MM.1S (cell line): Measurements from ENCODE around the gene SIGLEC11.

ENCODE experiments used
- DNase-seq: peaks from one replicate; pipeline ENCODE4 v3.0.0-alpha.2; 2015
- H2AFZ ChIP-seq: fragments of 300-600 bp; sonication (generic); 2 replicates; pipeline ENCODE4 v1.6.0; 2016; ENCODE audit warnings: antibody characterized with exemption, low read length
- H3F3A ChIP-seq: fragments of 300-600 bp; sonication (generic); 2 replicates; pipeline ENCODE4 v1.6.1; 2016; ENCODE audit warnings: mild to moderate bottlenecking, antibody characterized with exemption, low read length, moderate library complexity, mixed read lengths; ENCODE audit not compliant: insufficient read depth
- H3K27ac ChIP-seq: fragments of 300-600 bp; sonication (generic); 2 replicates; pipeline ENCODE4 v1.5.1; 2016; ENCODE audit warnings: mild to moderate bottlenecking, low read length
- H3K27me3 ChIP-seq: fragments of 300-600 bp; sonication (generic); replicated peaks from 2 replicates; pipeline ENCODE4 v1.6.0; 2016; ENCODE audit warnings: low read length; ENCODE audit not compliant: insufficient read depth
- H3K36me3 ChIP-seq: fragments of 300-600 bp; sonication (generic); replicated peaks from 2 replicates; pipeline ENCODE4 v1.6.1; 2016; ENCODE audit warnings: mild to moderate bottlenecking, low read length, mixed read lengths; ENCODE audit not compliant: insufficient read depth
- H3K4me1 ChIP-seq: fragments of 300-600 bp; sonication (generic); 2 replicates; pipeline ENCODE4 v1.6.1; 2016; ENCODE audit warnings: low read length, mixed read lengths
- H3K4me2 ChIP-seq: fragments of 300-600 bp; sonication (generic); 2 replicates; pipeline ENCODE4 v1.6.0; 2016; ENCODE audit warnings: low read depth, low read length
- H3K4me3 ChIP-seq: fragments of 300-600 bp; sonication (generic); 2 replicates; pipeline ENCODE4 v1.5.1; 2016; ENCODE audit warnings: low read length, mixed read lengths
- H3K79me2 ChIP-seq: fragments of 300-600 bp; sonication (generic); 2 replicates; pipeline ENCODE4 v1.6.1; 2016; ENCODE audit warnings: mixed run types, low read length, mixed read lengths
- H3K9ac ChIP-seq: fragments of 300-600 bp; sonication (generic); 2 replicates; pipeline ENCODE4 v1.6.1; 2016; ENCODE audit warnings: low read length, mixed read lengths
- H3K9me2 ChIP-seq: fragments of 300-600 bp; sonication (generic); replicated peaks from 2 replicates; pipeline ENCODE4 v1.6.1; 2016; ENCODE audit warnings: mild to moderate bottlenecking, low read length, mixed read lengths; ENCODE audit not compliant: insufficient read depth
- H3K9me3 ChIP-seq: fragments of 300-600 bp; sonication (generic); replicated peaks from 2 replicates; pipeline ENCODE4 v1.6.1; 2016; ENCODE audit warnings: mild to moderate bottlenecking, low read length, mixed read lengths; ENCODE audit not compliant: insufficient read depth
- H4K20me1 ChIP-seq: fragments of 300-600 bp; sonication (generic); 2 replicates; pipeline ENCODE4 v1.6.1; 2016; ENCODE audit warnings: mild to moderate bottlenecking, low read length, moderate library complexity, mixed read lengths; ENCODE audit not compliant: insufficient read depth
- CTCF ChIP-seq: fragments of 300-600 bp; sonication (generic); IDR thresholded peaks from 2 replicates; pipeline ENCODE4 v1.5.1; 2016; ENCODE audit warnings: antibody characterized with exemption, low read length, mixed read lengths
- EZH2 ChIP-seq: fragments of 300-600 bp; sonication (generic); optimal IDR thresholded peaks from 2 replicates; pipeline ENCODE3; 2017; ENCODE audit warnings: low read depth, mild to moderate bottlenecking, antibody characterized with exemption, low read length, mixed read lengths
- EZH2phosphoT487 ChIP-seq: fragments of 300-600 bp; sonication (generic); IDR thresholded peaks from 2 replicates; pipeline ENCODE4 v1.6.1; 2018; ENCODE audit warnings: antibody characterized with exemption, low read length

The SIGLEC11 gene

GRCh38 chr19:49911381-49912145 is 49.4 kb downstream of the SIGLEC11 start:
- no peak overlapping the region for H3K9ac ChIP-seq
- no peak overlapping the region for H3K4me2 ChIP-seq
- DNase-seq, result no peak
- no peaks in the 10 kb centered on the region; the same call in 1 of the 2 replicates for H3F3A ChIP-seq
- H3K27ac ChIP-seq, result no peak overlapping the region
- peaks cover 16% of the 10 kb centered on the region; the same call in 1 of the 2 replicates for H3K36me3 ChIP-seq
- no peaks in the 10 kb centered on the region for H3K27me3 ChIP-seq
- TF ChIP-seq EZH2 (no peak), CTCF (no peak), EZH2phosphoT487 (no peak)
- peaks cover 6% of the 10 kb centered on the region; the same call in 1 of the 2 replicates for H4K20me1 ChIP-seq
- H3K4me1 ChIP-seq, result no peaks in the 10 kb centered on the region
- H3K4me3 ChIP-seq, result no peak overlapping the region
- H2AFZ ChIP-seq, result no peak overlapping the region
- H3K79me2 ChIP-seq, result peaks cover 79% of the 10 kb centered on the region
- H3K9me3 ChIP-seq, result no peaks in the 10 kb centered on the region
- H3K9me2 ChIP-seq, result no peaks in the 10 kb centered on the region

- no peaks in the 10 kb centered on the region for H3K9me2 ChIP-seq
- no peak overlapping the region for H3K4me2 ChIP-seq
- DNase-seq, result no peak
- H3K36me3 ChIP-seq, result peaks cover 12% of the 10 kb centered on the region; the same call in 1 of the 2 replicates
- no peaks in the 10 kb centered on the region for H3K4me1 ChIP-seq
- TF ChIP-seq EZH2phosphoT487, result no peak
- TF ChIP-seq EZH2, result no peak
- no peak for TF ChIP-seq CTCF
- H3K9me3 ChIP-seq, result no peaks in the 10 kb centered on the region
- H3K27me3 ChIP-seq, result no peaks in the 10 kb centered on the region
- no peak overlapping the region for H2AFZ ChIP-seq
- H3K9ac ChIP-seq, result no peak overlapping the region
- no peak overlapping the region for H3K4me3 ChIP-seq
- peaks cover 65% of the 10 kb centered on the region for H3K79me2 ChIP-seq
- H4K20me1 ChIP-seq, result peaks cover 6% of the 10 kb centered on the region; the same call in 1 of the 2 replicates
- no peaks in the 10 kb centered on the region; the same call in 1 of the 2 replicates for H3F3A ChIP-seq
- H3K27ac ChIP-seq, result no peak overlapping the region
These were observed 50.8 kb downstream of the SIGLEC11 start for GRCh38 chr19:49910179-49910578.

GRCh38 chr19:49908480-49909420 is 52.2 kb downstream of the SIGLEC11 start:
- Histone ChIP-seq H3F3A (peaks cover 6% of the 10 kb centered on the region; the same call in 1 of the 2 replicates), H3K79me2 (peaks cover 54% of the 10 kb centered on the region), H3K27ac (no peak overlapping the region), H3K4me3 (no peak overlapping the region), H3K9me2 (no peaks in the 10 kb centered on the region), H3K27me3 (no peaks in the 10 kb centered on the region), H3K9ac (no peak overlapping the region), H3K9me3 (no peaks in the 10 kb centered on the region), H2AFZ (no peak overlapping the region), H3K4me1 (no peaks in the 10 kb centered on the region), H3K36me3 (peaks cover 12% of the 10 kb centered on the region; the same call in 1 of the 2 replicates), H4K20me1 (peaks cover 6% of the 10 kb centered on the region; the same call in 1 of the 2 replicates), H3K4me2 (no peak overlapping the region)
- no peak for TF ChIP-seq EZH2
- no peak for TF ChIP-seq CTCF
- TF ChIP-seq EZH2phosphoT487, result no peak
- no peak for DNase-seq
